Stimulated activated CD4-positive, alpha-beta T cell treated with anti-CD3 and anti-CD28 coated beads, Interleukin-12 subunit alpha, Interleukin-12 subunit beta, amount 100 ng/mL, for 48 hours (primary cell): Measurements from ENCODE around the gene JMJD7.

ENCODE experiments used
- DNase-seq, 3 donors: peaks; one replicate each; pipeline ENCODE4 v3.0.0-alpha.2; 2020; ENCODE audit warnings: low read depth in 2 of 3, low spot score in 1 of 3

The JMJD7 gene

DNA sequence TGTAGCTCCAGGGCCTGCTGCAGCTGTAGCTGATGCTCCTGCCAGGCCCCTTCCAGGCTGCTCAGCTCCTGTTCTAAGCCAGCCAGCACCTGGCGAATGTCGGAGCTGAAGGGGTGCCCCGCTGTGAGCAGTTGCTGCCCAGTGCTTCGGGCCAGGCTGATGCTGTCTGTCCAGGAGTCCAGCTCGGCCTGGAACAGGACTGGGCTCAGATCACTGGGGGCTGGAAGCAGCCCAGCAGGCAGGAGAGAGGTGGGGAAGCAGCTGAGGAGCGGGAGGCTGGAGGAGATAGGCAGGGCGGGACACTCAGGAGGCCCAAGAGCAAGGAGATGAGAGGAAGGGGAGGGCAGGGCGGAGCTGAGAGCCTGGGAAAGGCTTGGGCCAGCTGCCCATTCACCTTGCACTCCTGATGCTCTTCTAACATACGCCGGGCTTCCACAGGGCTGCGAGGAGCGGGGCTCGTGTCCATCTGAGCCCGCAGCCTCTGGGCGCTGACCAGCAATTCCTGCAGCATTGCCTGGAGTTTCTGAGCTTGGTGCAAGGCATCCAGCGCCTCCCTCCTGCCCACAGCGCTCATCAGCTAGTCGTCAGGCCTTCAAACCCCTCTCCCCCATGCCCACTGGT, 34.0 kb downstream of the JMJD7 start:
- DNase-seq: no peak

- no peak for DNase-seq
These were observed 34.7 kb downstream of the JMJD7 start for GRCh38 chr15:41862515-41863116.

GRCh38 chr15:41865490-41866055, 37.7 kb downstream of the JMJD7 start:
- DNase-seq: no peak

DNA sequence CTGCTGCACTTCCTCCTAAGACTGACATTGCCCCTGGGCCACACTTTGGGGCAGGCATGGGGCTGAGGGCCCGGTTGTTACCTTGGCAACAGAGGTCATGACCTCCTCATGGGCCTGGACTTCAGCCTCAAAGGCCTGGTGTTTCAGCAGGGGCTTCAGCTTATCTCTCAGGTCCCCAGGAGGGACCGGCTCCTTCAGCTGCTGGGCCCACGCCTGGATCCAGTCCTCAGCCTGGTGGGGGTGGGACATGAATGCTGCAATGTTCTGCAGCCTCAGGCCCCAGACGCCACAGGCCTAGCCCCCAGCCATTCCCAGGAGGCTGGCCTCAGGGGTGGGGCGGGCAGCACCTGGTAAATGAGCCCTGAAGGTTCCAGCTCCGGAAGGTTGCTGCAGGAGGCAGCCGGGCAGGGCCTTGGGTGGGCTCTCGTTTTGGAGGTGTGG, 38.4 kb downstream of the JMJD7 start:
- no peak for DNase-seq

DNA sequence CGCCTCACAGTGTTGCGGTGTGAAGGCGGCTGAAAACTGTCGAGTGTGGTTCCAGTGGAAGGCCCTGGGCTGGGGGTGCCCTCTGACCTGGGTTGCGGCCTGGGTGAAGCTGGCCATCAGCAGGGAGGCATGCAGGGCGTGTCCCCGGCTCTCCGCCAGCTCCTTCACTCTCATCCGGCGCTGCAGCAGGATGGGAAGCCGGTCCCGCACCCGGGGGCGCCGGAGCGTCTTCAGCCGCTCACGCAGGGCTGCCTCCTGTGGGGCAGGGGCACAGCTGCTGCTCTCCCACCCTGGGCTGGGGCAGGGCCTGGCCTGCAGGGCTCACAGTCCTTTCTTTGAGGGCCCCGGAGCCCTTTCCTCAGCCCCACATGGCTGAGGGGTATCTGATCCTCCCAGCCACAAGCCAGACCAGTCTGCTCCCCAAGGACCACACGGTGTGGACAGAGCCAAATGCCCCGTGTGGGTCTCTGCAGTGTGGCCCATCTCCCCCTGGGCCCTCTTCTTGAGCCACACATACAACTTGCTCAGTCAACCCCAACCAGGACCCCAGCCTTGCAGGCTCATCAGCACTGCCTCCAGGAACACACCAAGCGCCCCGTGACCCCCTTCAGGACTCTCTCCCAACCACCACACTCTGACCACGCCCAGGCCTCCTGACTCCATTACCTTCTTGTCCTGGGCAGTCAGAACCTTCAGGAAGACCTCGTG, 39.1 kb downstream of the JMJD7 start:
- no peak for DNase-seq

- no peak for DNase-seq
These were observed 40.4 kb downstream of the JMJD7 start for GRCh38 chr15:41868321-41868720.

GRCh38 chr15:41869770-41870688, 42.1 kb downstream of the JMJD7 start:
- no peak for DNase-seq

DNA sequence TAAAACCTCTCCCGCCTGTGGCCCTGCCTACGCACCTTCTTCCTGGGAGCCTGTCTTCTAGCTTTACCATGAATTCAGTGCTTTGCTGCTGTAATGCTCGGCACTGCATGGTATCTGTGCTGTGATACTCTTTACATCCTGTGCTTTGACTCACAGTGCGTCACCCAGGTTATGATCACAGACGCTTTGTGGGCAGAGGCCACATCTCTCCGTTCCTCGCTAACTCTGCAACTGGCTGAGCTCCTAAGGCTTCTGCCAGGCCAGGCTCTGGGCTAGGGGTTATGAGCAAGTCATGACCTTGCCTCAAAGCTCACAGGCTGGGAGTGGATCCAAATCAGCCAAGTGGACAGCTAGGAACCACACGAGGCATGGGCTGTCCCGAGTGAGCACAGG, 42.8 kb downstream of the JMJD7 start:
- peak; percentile 39 to 62 (median 55) for DNase-seq

DNA sequence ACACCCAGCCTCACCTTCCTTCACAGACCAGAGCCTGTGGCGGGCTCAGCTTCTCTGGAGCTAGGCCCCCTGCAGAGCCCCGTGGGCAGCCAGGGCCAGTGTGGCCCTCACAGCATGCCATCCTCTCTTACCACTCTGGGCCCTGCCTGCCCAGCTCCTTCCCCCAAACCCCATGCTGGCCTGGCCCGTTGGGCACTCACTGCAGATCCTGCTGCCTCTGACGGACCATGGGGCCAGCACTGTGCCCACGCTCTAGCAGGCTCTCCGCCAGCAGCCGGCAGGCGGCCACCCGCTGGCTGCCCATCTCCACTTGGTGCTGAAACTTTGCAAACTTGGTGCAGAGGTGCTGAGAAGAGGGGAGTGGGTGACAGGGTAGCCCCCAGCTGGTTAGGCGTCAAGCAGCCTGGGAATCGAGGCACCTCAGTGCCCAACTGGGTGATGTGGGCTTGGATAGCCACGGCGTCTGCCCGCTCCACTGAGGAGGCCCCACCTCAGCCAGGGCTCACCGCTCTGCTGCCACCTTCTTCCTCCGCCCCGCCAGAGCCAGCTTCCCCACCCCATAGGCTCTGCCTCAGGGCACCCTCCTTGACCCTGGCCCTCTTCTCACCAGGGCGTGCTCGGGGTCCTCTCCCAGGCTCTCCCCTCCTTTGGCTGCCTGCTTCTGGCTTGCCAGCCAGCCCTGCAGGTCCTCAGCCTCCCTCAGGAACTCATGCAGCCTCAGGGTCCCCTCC, 43.4 kb downstream of the JMJD7 start:
- no peak for DNase-seq

GRCh38 chr15:41872166-41872747, 44.4 kb downstream of the JMJD7 start:
- no peak for DNase-seq

GRCh38 chr15:41873711-41874110, 45.8 kb downstream of the JMJD7 start:
- no peak for DNase-seq

- DNase-seq: no peak
These were observed 46.8 kb downstream of the JMJD7 start for GRCh38 chr15:41874736-41875135.

DNA sequence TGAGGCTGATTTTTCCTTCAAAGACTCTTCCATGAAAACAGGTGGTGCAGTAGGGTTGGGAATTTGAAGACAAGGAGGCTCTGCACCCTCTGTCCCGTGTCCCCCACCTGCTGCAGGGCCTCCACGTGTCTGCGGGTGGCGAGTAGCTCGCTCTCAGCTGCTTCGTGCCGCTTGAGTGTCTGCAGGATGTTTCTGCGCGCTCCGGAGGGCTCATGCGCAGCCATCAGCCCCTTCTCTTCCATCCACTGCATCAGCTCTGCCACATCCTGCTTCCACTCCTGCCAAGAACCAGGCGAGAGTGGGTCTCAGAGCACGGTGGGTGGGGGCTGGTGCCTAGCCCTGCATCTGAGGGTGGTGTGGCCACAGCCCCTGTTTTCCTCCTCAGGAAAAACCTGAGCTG, 48.1 kb downstream of the JMJD7 start:
- no peak for DNase-seq

GRCh38 chr15:41876689-41877088, 48.8 kb downstream of the JMJD7 start:
- DNase-seq: no peak

DNA sequence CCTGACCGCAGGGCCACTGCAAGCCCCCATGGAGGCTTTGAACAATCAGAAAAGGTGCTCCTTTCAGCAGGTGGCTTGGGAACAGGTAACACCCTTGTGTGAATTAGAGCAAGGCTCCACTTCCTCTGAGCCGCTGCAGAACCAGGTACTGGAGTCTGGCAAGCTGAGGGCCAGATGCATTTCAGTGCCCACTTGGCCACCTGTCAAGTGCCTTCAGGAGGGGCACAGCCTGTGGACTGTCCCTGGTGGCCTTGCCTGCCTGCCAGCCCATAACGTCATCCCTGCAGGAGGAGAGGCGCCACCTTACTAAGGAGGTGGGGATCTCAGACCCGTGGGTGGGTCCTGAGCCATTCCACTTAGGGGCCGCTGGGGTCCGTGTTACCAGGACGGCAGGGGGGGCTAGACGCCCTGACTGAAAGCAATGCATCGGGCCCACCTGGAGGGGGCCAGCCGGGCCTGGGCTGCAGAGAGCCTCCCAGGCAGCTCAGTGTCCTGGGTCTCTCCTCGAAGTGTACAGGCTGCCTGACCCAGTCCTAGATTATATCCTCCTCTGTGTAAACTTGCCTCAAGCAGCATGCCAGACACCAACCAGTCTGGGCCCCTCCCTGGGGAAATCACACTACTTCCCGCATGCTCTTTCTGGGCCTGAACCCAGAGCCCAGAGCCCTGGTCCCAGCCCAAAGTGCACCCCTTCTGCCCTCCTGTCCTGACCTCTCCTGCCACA, 49.9 kb downstream of the JMJD7 start:
- DNase-seq: no peak

DNA sequence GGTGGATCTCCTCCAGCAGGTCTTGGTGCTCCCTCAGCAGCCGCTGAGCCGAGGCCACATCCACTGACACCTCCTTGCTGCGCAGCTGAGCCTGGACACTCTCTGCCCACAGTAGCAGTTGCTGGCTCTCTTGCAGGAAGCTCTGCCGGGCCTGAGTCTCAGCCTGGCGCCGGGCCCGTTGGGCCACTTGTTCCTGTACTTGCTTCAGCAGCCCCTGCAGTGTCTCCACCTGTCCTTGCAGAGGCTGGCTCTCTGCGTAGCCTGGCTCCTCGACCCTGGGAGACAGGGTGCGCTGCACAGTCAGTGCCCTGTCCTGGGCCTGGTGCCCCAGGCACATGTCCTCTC, 50.4 kb downstream of the JMJD7 start:
- DNase-seq: no peak

DNA sequence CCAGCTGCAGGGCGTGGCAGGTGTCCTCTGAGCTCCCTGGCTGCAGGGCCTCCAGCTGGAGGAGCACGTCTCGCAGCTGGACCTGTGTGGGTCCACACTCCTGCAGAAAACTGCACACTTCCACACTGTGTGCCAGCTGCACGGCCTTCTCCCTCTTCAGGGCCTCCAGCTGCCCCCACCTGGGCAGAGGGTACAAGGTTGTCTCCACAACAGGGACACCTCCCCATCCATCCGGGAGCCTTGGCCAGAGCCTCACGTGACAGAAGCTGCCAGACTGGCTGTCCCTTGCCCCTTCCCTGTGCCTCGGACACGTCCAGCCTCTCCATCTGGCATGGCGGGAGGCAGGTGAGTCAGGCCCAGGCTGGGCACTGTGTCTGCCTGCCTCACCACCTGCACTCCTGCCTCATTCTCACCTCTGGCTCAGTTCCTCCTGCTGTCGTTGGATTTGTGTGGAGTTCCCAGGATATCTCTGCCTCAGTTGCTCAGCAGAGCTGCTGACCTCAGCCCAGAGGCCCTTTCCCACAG, 51.5 kb downstream of the JMJD7 start:
- DNase-seq: no peak

GRCh38 chr15:41880156-41880877, 52.4 kb downstream of the JMJD7 start:
- no peak for DNase-seq

GRCh38 chr15:41881086-41881485, 53.2 kb downstream of the JMJD7 start:
- no peak for DNase-seq
